Panc1 (cell line): ENCODE measurements around the gene SNRNP25. TPM values are rescaled to one million over a fixed set of nuclear protein-coding genes. Genes with fewer than 3 reads are reported as not detected.

Experiments used
- ATAC-seq: fragments of 200-7000 bp; cut with Tn5 transposase; 2 replicates; pipeline ENCODE4 v1.9.1; 2020; ENCODE audit warnings: mild to moderate bottlenecking, moderate library complexity
- BruUV-seq: library from RNA; stranded (reverse); fragments of 400-500 nt; replicated peaks from 2 replicates; lab custom pipeline; 2021; lab: Mats Ljungman, UMichigan
- CTCF ChIA-PET: fragments of 300-600 bp; sonication (Branson Sonifier 250); formaldehyde crosslinking; loops from one replicate; lab custom pipeline; 2022; ENCODE audit warnings: antibody characterized with exemption; lab: Charles Lee
- POLR2A ChIA-PET: fragments of 300-600 bp; sonication (Branson Sonifier 250); formaldehyde crosslinking; loops from one replicate; lab custom pipeline; 2022; ENCODE audit warnings: antibody characterized with exemption; lab: Charles Lee
- DNase-seq: peaks from one replicate; pipeline ENCODE4 v3.0.0-alpha.2; 2010; ENCODE audit warnings: low read depth, low spot score
- H3K27ac ChIP-seq: 2 replicates; pipeline ENCODE4 v1.5.1; 2011; ENCODE audit warnings: mild to moderate bottlenecking, low read length, inconsistent platforms
- H3K27me3 ChIP-seq: fragments of 200-500 bp; sonication (Bioruptor generic); 2 replicates; pipeline ENCODE4 v1.6.0; 2014; ENCODE audit warnings: low read length, inconsistent platforms; ENCODE audit not compliant: control insufficient read depth, insufficient read depth
- H3K36me3 ChIP-seq: fragments of 200-500 bp; sonication (Bioruptor generic); 2 replicates; pipeline ENCODE4 v1.5.1; 2014; ENCODE audit warnings: inconsistent platforms, mild to moderate bottlenecking, low read length, moderate library complexity; ENCODE audit not compliant: control insufficient read depth, insufficient read depth
- H3K4me1 ChIP-seq: 2 replicates; pipeline ENCODE4 v1.5.1; 2011; ENCODE audit warnings: inconsistent platforms, mild to moderate bottlenecking, low read length, moderate library complexity; ENCODE audit not compliant: control insufficient read depth, insufficient read depth
- H3K4me3 ChIP-seq, 2 experiments: 2 replicates each; pipeline ENCODE4 v1.5.1; 2011 to 2012; ENCODE audit warnings: low read depth in 2 of 2, low read length in 2 of 2, mild to moderate bottlenecking in 2 of 2, inconsistent platforms in 1 of 2, moderate library complexity in 1 of 2
- H3K9me3 ChIP-seq: fragments of 200-500 bp; sonication (Bioruptor generic); 2 replicates; pipeline ENCODE4 v1.5.1; 2014; ENCODE audit warnings: low read depth, mild to moderate bottlenecking, inconsistent platforms, low read length, moderate library complexity; ENCODE audit not compliant: control insufficient read depth, insufficient read depth
- CTCF ChIP-seq: fragments of 450-650 bp; IDR thresholded peaks from 2 replicates; pipeline ENCODE4 v1.5.1; 2017; ENCODE audit warnings: mild to moderate bottlenecking
- POLR2AphosphoS5 ChIP-seq: IDR thresholded peaks from 2 replicates; pipeline ENCODE4 v1.6.1; 2012; ENCODE audit warnings: mild to moderate bottlenecking, low read depth, low read length, moderate library complexity
- SIN3A ChIP-seq: IDR thresholded peaks from 2 replicates; pipeline ENCODE4 v1.6.1; 2012; ENCODE audit warnings: low read depth, mild to moderate bottlenecking, low read length, moderate library complexity, borderline replicate concordance; ENCODE audit not compliant: insufficient read depth
- TCF7L2 ChIP-seq: IDR thresholded peaks from 2 replicates; pipeline ENCODE4 v1.6.1; 2011; ENCODE audit warnings: mild to moderate bottlenecking, low read depth, low read length, inconsistent platforms
- in situ Hi-C: cut with HindIII; loops from 2 replicates; pipeline ENCODE4 v1.10.0; 2016; ENCODE audit warnings: low sequenced_read_pairs, low pct_unique_long_range_greater_than_20kb
- intact Hi-C: fragments of 100-400 bp; cut with micrococcal nuclease; formaldehyde crosslinking; loops from one replicate; pipeline ENCODE4 v1.10.0; 2022; ENCODE audit not compliant: unreplicated experiment
- total RNA-seq: library from RNA; stranded (reverse); gene quantifications from one replicate; pipeline ENCODE4 v1.2.1, GENCODE V29; 2021; ENCODE audit not compliant: unreplicated experiment
- TF ChIP-seq, protein P1 (sequence below), 2 experiments: IDR thresholded peaks; 2 replicates each; pipeline ENCODE4 v1.6.1; 2011 to 2012; ENCODE audit warnings: low read depth in 2 of 2, control low read depth in 1 of 2, low read length in 1 of 2, mild to moderate bottlenecking in 1 of 2, moderate library complexity in 1 of 2; ENCODE audit not compliant: insufficient read depth in 1 of 2

The SNRNP25 gene
- total RNA-seq, 1 experiment from 2014 or later: 83.5 TPM

- ATAC-seq (peak; percentile 74), DNase-seq (no peak)
- Histone ChIP-seq H3K9me3 (no peaks in the 10 kb centered on the region), H3K4me1 (peaks cover 48% of the 10 kb centered on the region), H3K36me3 (no peaks in the 10 kb centered on the region), H3K27me3 (no peaks in the 10 kb centered on the region), H3K27ac (peak within 1 kb of the TSS; percentile 86), H3K4me3 (peak within 1 kb of the TSS; percentile 81 to 84)
- intact Hi-C loops: no loop called here
- POLR2A ChIA-PET: interaction anchor here (1.2 kb wide), 1 partner anchor 13 kb away, joined by 3 read pairs; no protein-coding TSS in a partner anchor
- TF ChIP-seq CTCF (no peak), POLR2AphosphoS5 (no peak; the same call in none of the 2 replicates), SIN3A (peak; percentile 78; the same call in 1 of the 2 replicates), TCF7L2 (no peak)
- TF ChIP-seq, protein P1, sequence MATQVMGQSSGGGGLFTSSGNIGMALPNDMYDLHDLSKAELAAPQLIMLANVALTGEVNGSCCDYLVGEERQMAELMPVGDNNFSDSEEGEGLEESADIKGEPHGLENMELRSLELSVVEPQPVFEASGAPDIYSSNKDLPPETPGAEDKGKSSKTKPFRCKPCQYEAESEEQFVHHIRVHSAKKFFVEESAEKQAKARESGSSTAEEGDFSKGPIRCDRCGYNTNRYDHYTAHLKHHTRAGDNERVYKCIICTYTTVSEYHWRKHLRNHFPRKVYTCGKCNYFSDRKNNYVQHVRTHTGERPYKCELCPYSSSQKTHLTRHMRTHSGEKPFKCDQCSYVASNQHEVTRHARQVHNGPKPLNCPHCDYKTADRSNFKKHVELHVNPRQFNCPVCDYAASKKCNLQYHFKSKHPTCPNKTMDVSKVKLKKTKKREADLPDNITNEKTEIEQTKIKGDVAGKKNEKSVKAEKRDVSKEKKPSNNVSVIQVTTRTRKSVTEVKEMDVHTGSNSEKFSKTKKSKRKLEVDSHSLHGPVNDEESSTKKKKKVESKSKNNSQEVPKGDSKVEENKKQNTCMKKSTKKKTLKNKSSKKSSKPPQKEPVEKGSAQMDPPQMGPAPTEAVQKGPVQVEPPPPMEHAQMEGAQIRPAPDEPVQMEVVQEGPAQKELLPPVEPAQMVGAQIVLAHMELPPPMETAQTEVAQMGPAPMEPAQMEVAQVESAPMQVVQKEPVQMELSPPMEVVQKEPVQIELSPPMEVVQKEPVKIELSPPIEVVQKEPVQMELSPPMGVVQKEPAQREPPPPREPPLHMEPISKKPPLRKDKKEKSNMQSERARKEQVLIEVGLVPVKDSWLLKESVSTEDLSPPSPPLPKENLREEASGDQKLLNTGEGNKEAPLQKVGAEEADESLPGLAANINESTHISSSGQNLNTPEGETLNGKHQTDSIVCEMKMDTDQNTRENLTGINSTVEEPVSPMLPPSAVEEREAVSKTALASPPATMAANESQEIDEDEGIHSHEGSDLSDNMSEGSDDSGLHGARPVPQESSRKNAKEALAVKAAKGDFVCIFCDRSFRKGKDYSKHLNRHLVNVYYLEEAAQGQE (IDR thresholded peaks at IDR 0.05; ENCODE audit: insufficient read depth in 1 of 2, low read depth in 2 of 2, low read length in 1 of 2): no peak
- BruUV-seq: no TSS peak
- CTCF ChIA-PET: no interaction called here
- in situ Hi-C loops: no loop called here
These were observed 24.3 kb downstream of the SNRNP25 start, which contains the start of gene MPG for GRCh38 chr16:77807-78443. Gene MPG (plus strand): TSS chr16:78225. CDS start chr16:78310, 85 bp downstream.

DNA sequence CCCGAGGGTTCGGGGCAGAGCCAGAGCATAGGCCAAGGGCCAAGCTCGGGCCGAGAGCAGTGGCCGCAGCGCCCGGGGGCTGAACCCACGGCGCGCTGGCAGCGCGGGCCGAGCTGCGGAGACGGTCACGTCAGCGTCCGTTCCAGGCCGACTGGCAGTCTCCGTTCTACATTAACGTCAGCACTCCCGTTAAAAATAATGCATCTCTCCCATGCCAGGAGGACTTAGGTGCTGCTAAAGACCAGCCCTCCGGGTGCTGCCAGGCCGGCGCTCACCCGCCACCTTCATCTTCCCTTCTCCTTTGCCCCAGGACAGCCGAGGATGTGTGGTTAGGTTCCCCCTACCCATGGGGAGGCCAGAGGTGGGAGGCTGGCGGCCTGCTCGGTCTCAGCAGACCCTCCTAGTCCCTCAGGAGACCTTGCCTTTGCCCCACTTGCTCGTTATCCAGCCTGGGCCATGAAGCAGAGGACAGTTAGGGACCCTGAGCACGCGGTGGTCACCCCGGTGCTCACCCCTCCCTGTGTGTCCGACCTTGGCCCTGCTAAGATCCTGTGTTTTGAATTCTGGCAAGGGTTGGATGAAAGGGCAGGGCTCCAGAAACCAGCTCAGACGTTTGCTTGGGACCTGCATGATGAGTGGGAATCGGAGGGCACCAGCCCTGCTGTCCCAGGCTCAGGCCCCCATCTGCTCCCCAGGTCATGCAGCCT lies 25.0 kb downstream of the SNRNP25 start:
- no peaks in the 10 kb centered on the region for H3K36me3 ChIP-seq
- ChIA-PET POLR2A (no interaction called here), CTCF (no interaction called here)
- no peaks in the 10 kb centered on the region for H3K9me3 ChIP-seq
- no peaks in the 10 kb centered on the region for H3K27me3 ChIP-seq
- TF ChIP-seq CTCF (no peak), SIN3A (no peak), TCF7L2 (no peak), POLR2AphosphoS5 (no peak)
- TF ChIP-seq, protein P1 (IDR thresholded peaks at IDR 0.05; ENCODE audit: insufficient read depth in 1 of 2, low read depth in 2 of 2, low read length in 1 of 2): no peak
- BruUV-seq: no TSS peak
- ATAC-seq (peak; percentile 3; the same call in 1 of the 2 replicates), DNase-seq (no peak)
- in situ Hi-C loops (no loop called here), intact Hi-C loops (no loop called here)
- H3K4me3 ChIP-seq: peak overlapping the region; percentile 81 to 84
- H3K27ac ChIP-seq: peak overlapping the region; percentile 86
- peaks cover 42% of the 10 kb centered on the region for H3K4me1 ChIP-seq
